Thymus (tissue), 11 donors: Measurements from ENCODE around the gene CGB2. TPM values are rescaled to one million over a fixed set of nuclear protein-coding genes. Genes with fewer than 3 reads are reported as not detected.
"Not testable (repeated sequence)": the region's sequence is repeated elsewhere in the genome, so short reads cannot be mapped to it uniquely, and the experiment has no call there.

Experiments used
- DNase-seq, 9 donors: peaks; one replicate each; pipeline ENCODE4 v3.0.0-alpha.2; 2013; ENCODE audit warnings: low spot score in 9 of 9, low read depth in 6 of 9, missing footprints in 1 of 9
- H3K27ac ChIP-seq, 2 donors: one replicate each; pipeline ENCODE4 v1.5.1; 2013; ENCODE audit warnings: control low read depth in 1 of 2, low read depth in 1 of 2, low read length in 1 of 2, mild to moderate bottlenecking in 1 of 2, moderate library complexity in 1 of 2
- H3K27me3 ChIP-seq, 2 donors: one replicate each; pipeline ENCODE4 v1.5.1; 2013; ENCODE audit warnings: low read length in 1 of 2; ENCODE audit not compliant: control insufficient read depth in 2 of 2, insufficient read depth in 1 of 2
- H3K36me3 ChIP-seq, 2 donors: one replicate each; pipeline ENCODE4 v1.5.1; 2013; ENCODE audit warnings: low read length in 1 of 2, mild to moderate bottlenecking in 1 of 2, moderate library complexity in 1 of 2; ENCODE audit not compliant: control insufficient read depth in 2 of 2, insufficient read depth in 2 of 2
- H3K4me1 ChIP-seq, 2 donors: one replicate each; pipeline ENCODE4 v1.5.1; 2013; ENCODE audit warnings: low read length in 2 of 2; ENCODE audit not compliant: control insufficient read depth in 2 of 2, insufficient read depth in 2 of 2
- H3K4me3 ChIP-seq, 2 donors: one replicate each; pipeline ENCODE4 v1.5.1; 2013; ENCODE audit warnings: low read length in 2 of 2, control low read depth in 1 of 2, mild to moderate bottlenecking in 1 of 2
- H3K9me3 ChIP-seq, 2 donors: one replicate each; pipeline ENCODE4 v1.5.1; 2013; ENCODE audit warnings: low read length in 1 of 2, mild to moderate bottlenecking in 1 of 2; ENCODE audit not compliant: control insufficient read depth in 2 of 2, insufficient read depth in 1 of 2
- whole genome bisulfite sequencing: extraction: QIAGEN DNeasy Blood & Tissue Kit; methylation state at CpG from one replicate; pipeline ENCODE4 v1.1.7; 2013; 5-methylcytosine and 5-hydroxymethylcytosine counted together
- polyA plus RNA-seq: library from polyadenylated mRNA; stranded (reverse); fragments of 200-250 nt; gene quantifications from one replicate; pipeline ENCODE4 v1.2.3, GENCODE V29; 2013
- total RNA-seq: library from RNA; stranded (reverse); fragments of 120-200 nt; gene quantifications from one replicate; pipeline ENCODE4 v1.2.4, GENCODE V29; 2013
- donor health status: healthy.

CGB2 gene
- total and polyA plus RNA-seq, 2 donors = 0.11 TPM; not detected in 1

DNA sequence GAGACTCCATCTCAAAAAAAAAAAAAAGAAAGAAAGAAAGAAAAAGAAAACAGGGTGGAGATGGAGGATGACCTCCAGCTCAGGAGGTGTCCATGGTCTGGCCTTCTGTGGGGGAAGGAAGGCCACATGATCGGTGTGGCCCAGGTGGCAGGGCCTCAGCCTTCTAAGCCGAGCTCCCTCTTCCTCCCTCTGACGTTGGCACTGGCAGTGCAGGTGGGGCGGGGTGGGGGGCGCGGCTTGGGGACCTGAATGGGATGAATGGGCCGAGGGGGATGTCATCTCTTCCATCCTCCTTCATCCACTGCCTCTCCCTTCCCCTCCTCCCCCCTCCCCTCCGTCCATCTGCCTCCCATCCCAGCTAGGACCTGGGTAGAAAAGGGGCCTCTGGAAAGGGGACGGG, 8.0 kb downstream of the CGB2 start:
- H3K4me3 ChIP-seq, H3K9me3 ChIP-seq, H3K27ac ChIP-seq, H3K27me3 ChIP-seq, DNase-seq, H3K4me1 ChIP-seq, H3K36me3 ChIP-seq: not testable (repeated sequence)
- 80% methylated on average over 9 of the region's 9 CpGs for WGBS

DNA sequence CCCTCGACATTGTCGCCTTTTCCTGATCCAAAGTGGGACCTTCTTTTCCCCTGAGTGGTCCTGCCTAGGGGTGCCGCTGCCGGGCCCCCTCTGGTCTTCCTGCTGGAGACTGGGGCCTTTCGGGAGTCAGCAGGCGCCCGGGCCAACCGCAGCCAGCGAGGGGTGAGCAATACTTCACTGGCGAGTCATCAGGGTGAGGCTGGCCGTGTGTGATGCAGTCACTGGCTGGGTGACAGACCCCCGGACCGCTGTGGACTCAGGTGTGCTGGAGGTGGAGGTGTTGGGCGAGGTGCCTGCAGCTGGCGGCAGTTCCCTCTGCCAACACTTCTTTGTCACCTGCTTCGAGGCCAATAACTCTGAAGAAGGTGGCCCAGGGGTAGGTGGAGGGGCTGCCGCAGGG, 10.5 kb downstream of the CGB2 start:
- Histone ChIP-seq H3K4me1 (no peaks in the 10 kb centered on the region), H3K27me3 (no peaks in the 10 kb centered on the region), H3K27ac (no peak overlapping the region), H3K9me3 (no peaks in the 10 kb centered on the region), H3K4me3 (no peak overlapping the region), H3K36me3 (no peaks in the 10 kb centered on the region)
- no peak for DNase-seq
- 92% methylated on average over 17 of the region's 17 CpGs for WGBS

- DNase-seq, H3K36me3 ChIP-seq, H3K4me3 ChIP-seq, H3K27me3 ChIP-seq, H3K4me1 ChIP-seq, H3K9me3 ChIP-seq, H3K27ac ChIP-seq: not testable (repeated sequence)
- 97% methylated on average over 4 of the region's 4 CpGs for WGBS
Observed at GRCh38 chr19:49042666-49043065, 11.0 kb downstream of the CGB2 start.

GRCh38 chr19:49043548-49043947, 11.9 kb downstream of the CGB2 start, which contains the start of gene CGB5:
TSS of gene CGB5 (plus strand) at chr19:49043848. CDS start at chr19:49044210, 362 bp downstream.
- not testable (repeated sequence) for H3K27me3 ChIP-seq, H3K9me3 ChIP-seq, DNase-seq, H3K4me3 ChIP-seq, H3K36me3 ChIP-seq, H3K4me1 ChIP-seq, H3K27ac ChIP-seq
- WGBS = 82% methylated on average over 15 of the region's 15 CpGs

- not testable (repeated sequence) for H3K9me3 ChIP-seq, DNase-seq, H3K36me3 ChIP-seq, H3K27ac ChIP-seq, H3K4me3 ChIP-seq, H3K4me1 ChIP-seq, H3K27me3 ChIP-seq
- WGBS = 84% methylated on average over 12 of the region's 12 CpGs
Observed at GRCh38 chr19:49049011-49049410, 17.3 kb downstream of the CGB2 start, which contains the start of gene CGB8. TSS of gene CGB8 (minus strand) at chr19:49049111. CDS start at chr19:49048739, 372 bp downstream.

DNA sequence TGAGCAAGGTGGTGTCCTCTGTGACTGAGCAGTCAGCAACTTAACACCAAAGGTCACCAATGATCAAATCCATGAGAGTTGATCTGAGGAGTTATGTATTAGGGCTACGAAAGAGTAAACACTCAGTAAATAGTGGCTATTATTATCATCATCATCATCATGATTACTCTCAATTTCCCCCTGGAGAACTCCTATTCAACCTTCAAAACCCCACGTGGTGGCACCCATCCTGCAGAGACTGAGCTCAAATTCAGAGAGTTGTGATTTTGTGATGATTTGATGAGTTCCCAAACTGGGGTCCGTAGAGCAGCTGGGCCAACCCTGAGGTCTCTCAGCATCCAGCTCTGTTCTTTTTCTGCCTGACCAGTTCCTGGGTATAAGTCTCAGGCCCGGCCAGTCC, 18.1 kb downstream of the CGB2 start:
- H3K27me3 ChIP-seq, H3K36me3 ChIP-seq, H3K27ac ChIP-seq, H3K9me3 ChIP-seq, H3K4me1 ChIP-seq, DNase-seq, H3K4me3 ChIP-seq: not testable (repeated sequence)
- 84% methylated on average over 3 of the region's 4 CpGs for WGBS

DNA sequence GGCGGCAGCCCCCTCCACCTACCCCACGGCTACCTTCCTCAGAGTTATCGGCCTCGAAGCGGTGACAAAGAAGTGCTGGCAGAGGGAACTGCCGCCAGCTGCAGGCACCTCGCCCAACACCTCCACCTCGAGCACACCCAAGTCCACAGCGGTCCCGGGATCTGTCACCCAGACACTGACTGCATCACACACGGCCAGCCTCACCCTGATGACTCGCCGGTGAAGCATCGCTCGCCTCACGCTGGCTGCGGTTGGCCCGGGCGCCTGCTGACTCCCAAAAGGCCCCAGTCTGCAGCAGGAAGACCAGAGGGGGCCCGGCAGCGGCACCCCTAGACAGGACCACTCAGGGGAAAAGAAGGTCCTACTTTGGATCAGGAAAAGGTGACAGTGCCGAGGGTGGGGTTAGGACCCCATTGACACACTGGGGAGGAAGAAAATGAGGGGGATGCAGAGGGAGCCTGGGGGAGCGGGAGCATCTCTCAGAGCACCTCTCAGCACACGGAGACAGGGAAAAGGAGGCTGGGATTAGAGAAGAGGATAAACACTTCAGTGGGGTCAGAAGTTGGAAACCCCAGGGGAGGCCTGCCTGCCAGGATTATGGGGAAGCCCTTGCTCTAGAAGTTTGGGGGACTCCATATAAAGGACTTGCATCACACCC, 18.8 kb downstream of the CGB2 start:
- not testable (repeated sequence) for H3K36me3 ChIP-seq, H3K27ac ChIP-seq, H3K9me3 ChIP-seq, H3K4me3 ChIP-seq, H3K4me1 ChIP-seq, DNase-seq
- peaks cover 3 to 11% of the 10 kb centered on the region in 2 donors for H3K27me3 ChIP-seq
- 88% methylated on average over 24 of the region's 24 CpGs for WGBS

DNA sequence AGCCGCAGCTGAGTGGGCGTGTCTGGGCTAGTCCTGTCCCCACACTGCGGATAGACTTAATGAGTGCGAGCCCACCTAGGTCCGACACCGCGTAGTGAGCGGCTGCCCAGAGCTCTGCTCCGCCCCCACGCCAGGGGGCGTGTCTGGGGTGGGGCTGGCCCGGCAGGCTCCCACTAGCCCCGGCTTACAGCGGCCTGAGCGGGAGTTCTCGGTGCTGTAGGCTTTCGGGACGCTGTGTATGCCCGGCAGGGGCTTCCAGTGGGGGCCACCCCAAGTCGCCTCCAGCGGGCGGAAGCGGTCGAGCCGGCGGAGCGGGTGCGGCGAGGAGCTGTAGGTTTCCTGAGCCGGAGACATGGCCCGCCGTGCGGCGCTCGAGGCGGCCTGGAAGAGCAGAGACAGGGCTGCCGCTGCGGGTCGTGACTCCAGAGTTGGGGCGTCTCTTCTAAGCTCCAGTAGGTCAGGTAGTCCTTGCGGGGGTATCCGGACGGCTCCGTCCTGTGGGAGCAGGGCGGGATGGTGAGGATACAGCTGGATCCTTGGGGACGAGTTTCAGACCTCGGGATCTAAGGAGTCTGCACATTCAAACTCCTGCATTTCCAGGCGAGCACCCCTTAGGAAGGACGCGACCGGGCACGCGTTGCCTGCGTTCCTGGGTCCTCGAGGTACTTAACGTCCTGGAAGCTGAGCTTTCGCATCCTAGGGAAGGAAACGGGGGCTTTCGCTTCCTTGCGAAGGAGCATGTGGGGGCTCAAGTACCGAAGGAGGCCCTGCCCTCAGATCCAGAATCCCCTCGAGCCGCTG, 24.6 kb downstream of the CGB2 start:
- peak in 4 of 9 donors; percentile 12 to 33 (median 22) for DNase-seq
- no peaks in the 10 kb centered on the region for H3K36me3 ChIP-seq
- 1% methylated on average over 63 of the region's 63 CpGs for WGBS

DNA sequence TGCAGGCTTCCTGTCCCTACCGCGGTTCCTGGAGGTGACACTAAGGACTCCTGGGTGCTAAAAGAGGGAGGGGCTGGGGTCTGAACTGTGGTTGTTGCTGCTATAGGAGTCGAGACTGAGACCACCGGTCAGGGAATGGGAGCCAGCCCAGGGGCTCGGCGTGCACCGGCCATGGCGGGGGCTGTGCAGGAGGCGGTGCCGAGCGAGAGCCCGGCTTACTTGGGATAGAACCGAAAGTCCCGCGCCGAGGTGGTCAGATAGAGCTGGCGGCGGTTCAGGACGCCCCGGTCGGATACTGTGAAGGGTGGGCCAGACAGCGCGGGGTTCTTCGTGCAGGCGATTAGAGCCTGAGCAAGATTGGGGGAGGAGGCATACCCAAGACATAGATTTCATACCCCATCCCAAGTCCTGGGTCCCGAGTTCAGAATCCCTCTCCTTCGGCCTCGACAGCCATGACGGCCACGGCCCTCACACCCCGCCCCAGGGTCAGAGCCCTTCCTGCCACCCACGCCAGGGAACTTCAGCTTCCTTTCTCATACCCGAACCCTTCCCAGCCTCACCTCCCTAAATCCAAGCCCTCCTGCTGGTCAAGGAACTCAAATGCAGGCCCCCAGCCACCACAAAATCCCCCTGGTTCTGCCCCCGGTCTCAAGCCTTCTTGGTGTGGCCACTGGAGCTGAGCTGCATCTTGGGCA, 25.4 kb downstream of the CGB2 start:
- H3K4me3 ChIP-seq = peak overlapping the region in 1 of 2 donors; percentile 48
- not testable (repeated sequence) for DNase-seq, H3K9me3 ChIP-seq, H3K36me3 ChIP-seq, H3K27ac ChIP-seq
- WGBS = 4% methylated on average over 34 of the region's 34 CpGs
- peaks cover 31 to 71% of the 10 kb centered on the region in 2 donors for H3K27me3 ChIP-seq
- H3K4me1 ChIP-seq = peaks cover 0 to 20% of the 10 kb centered on the region in 2 donors

More for the DNA sequence above, 24.6 kb downstream of the CGB2 start:
- Histone ChIP-seq H3K27ac (no peak overlapping the region), H3K9me3 (no peaks in the 10 kb centered on the region), H3K4me3 (peak overlapping the region; percentile 10 to 48), H3K27me3 (peaks cover 31 to 64% of the 10 kb centered on the region in 2 donors), H3K4me1 (peaks cover 0 to 20% of the 10 kb centered on the region in 2 donors)
